Loucy (cell line): Measurements from ENCODE around the gene SMC1B.
"Not testable (repeated sequence)": the region's sequence is repeated elsewhere in the genome, so short reads cannot be mapped to it uniquely, and the experiment has no call there.

Source experiments
- H2AFZ ChIP-seq: fragments of 200-600 bp; sonication (generic); 2 replicates; pipeline ENCODE4 v1.6.0; 2016; ENCODE audit warnings: antibody characterized with exemption, mild to moderate bottlenecking, low read length, moderate library complexity
- H3F3A ChIP-seq: fragments of 200-600 bp; 2 replicates; pipeline ENCODE4 v1.6.0; 2016; ENCODE audit warnings: antibody characterized with exemption, low read depth, mild to moderate bottlenecking
- H3K27me3 ChIP-seq: fragments of 200-600 bp; sonication (generic); 2 replicates; pipeline ENCODE4 v1.6.1; 2014; ENCODE audit warnings: low read length, mild to moderate bottlenecking; ENCODE audit not compliant: insufficient read depth, poor library complexity, severe bottlenecking
- H3K36me3 ChIP-seq: fragments of 200-600 bp; sonication (generic); 2 replicates; pipeline ENCODE4 v1.6.1; 2016; ENCODE audit warnings: low read length; ENCODE audit not compliant: insufficient read depth
- H3K4me1 ChIP-seq: fragments of 200-600 bp; sonication (generic); 2 replicates; pipeline ENCODE4 v1.5.1; 2014; ENCODE audit warnings: low read length, mild to moderate bottlenecking; ENCODE audit not compliant: insufficient read depth, poor library complexity, severe bottlenecking
- H3K4me2 ChIP-seq: fragments of 200-600 bp; sonication (generic); 2 replicates; pipeline ENCODE4 v1.6.0; 2014; ENCODE audit warnings: antibody characterized with exemption, low read length, low read depth, mild to moderate bottlenecking; ENCODE audit not compliant: poor library complexity, severe bottlenecking
- H3K4me3 ChIP-seq: fragments of 200-600 bp; sonication (generic); 2 replicates; pipeline ENCODE4 v1.5.1; 2014; ENCODE audit warnings: low read length, mild to moderate bottlenecking, mixed read lengths; ENCODE audit not compliant: poor library complexity, severe bottlenecking
- H3K79me2 ChIP-seq: fragments of 200-600 bp; sonication (generic); 2 replicates; pipeline ENCODE4 v1.6.1; 2014; ENCODE audit warnings: low read length; ENCODE audit not compliant: insufficient read depth
- H3K9ac ChIP-seq: fragments of 200-600 bp; sonication (generic); 2 replicates; pipeline ENCODE4 v1.6.0; 2014; ENCODE audit warnings: mild to moderate bottlenecking, low read depth, low read length, moderate library complexity; ENCODE audit not compliant: poor library complexity, severe bottlenecking
- H3K9me2 ChIP-seq: fragments of 200-600 bp; sonication (generic); replicated peaks from 2 replicates; pipeline ENCODE4 v1.6.1; 2016; ENCODE audit warnings: low read depth, low read length, mixed read lengths
- H3K9me3 ChIP-seq: fragments of 200-600 bp; sonication (generic); 2 replicates; pipeline ENCODE4 v1.6.1; 2014; ENCODE audit warnings: mild to moderate bottlenecking, antibody characterized with exemption, low read length, low read depth; ENCODE audit not compliant: insufficient read depth
- H4K20me1 ChIP-seq: fragments of 200-600 bp; sonication (generic); 2 replicates; pipeline ENCODE4 v1.6.0; 2014; ENCODE audit warnings: antibody characterized with exemption, low read length, mild to moderate bottlenecking; ENCODE audit not compliant: insufficient read depth, poor library complexity, severe bottlenecking
- CTCF ChIP-seq: fragments of 200-600 bp; sonication (generic); conservative IDR thresholded peaks from 2 replicates; pipeline ENCODE4 v1.5.1; 2014; ENCODE audit warnings: mild to moderate bottlenecking, antibody characterized with exemption, low read length
- EZH2phosphoT487 ChIP-seq: fragments of 200-600 bp; IDR thresholded peaks from 2 replicates; pipeline ENCODE4 v1.6.1; 2018; ENCODE audit warnings: antibody characterized with exemption, mild to moderate bottlenecking, moderate library complexity, borderline replicate concordance

The SMC1B gene

GRCh38 chr22:45450921-45451651, 37.7 kb upstream of the SMC1B start:
- no peak overlapping the region for H2AFZ ChIP-seq

GRCh38 chr22:45450101-45450785, 36.8 kb upstream of the SMC1B start:
- TF ChIP-seq CTCF (no peak), EZH2phosphoT487 (no peak)

More at GRCh38 chr22:45450921-45451651, 37.7 kb upstream of the SMC1B start:
- TF ChIP-seq CTCF (no peak), EZH2phosphoT487 (no peak)
- Histone ChIP-seq H3K9ac (no peak overlapping the region), H3K9me3 (no peaks in the 10 kb centered on the region), H3K9me2 (no peaks in the 10 kb centered on the region), H3K27me3 (no peaks in the 10 kb centered on the region), H3K4me2 (no peak overlapping the region), H3K36me3 (no peaks in the 10 kb centered on the region), H4K20me1 (no peaks in the 10 kb centered on the region), H3F3A (no peaks in the 10 kb centered on the region), H3K4me1 (no peaks in the 10 kb centered on the region), H3K79me2 (no peaks in the 10 kb centered on the region), H3K4me3 (no peak overlapping the region)

GRCh38 chr22:45449442-45449841, 36.0 kb upstream of the SMC1B start:
- not testable (repeated sequence) for H3K4me3 ChIP-seq, H3K4me1 ChIP-seq, H3K9me2 ChIP-seq, H3K9me3 ChIP-seq, H2AFZ ChIP-seq, H3F3A ChIP-seq, H3K4me2 ChIP-seq, H3K36me3 ChIP-seq, H3K79me2 ChIP-seq, H4K20me1 ChIP-seq, H3K27me3 ChIP-seq, H3K9ac ChIP-seq

More at GRCh38 chr22:45450101-45450785, 36.8 kb upstream of the SMC1B start:
- H3K4me2 ChIP-seq, result no peak overlapping the region
- H3K27me3 ChIP-seq, result no peaks in the 10 kb centered on the region
- no peaks in the 10 kb centered on the region for H3K36me3 ChIP-seq
- no peaks in the 10 kb centered on the region for H3F3A ChIP-seq
- no peaks in the 10 kb centered on the region for H3K79me2 ChIP-seq
- H3K9me2 ChIP-seq, result no peaks in the 10 kb centered on the region
- no peaks in the 10 kb centered on the region for H4K20me1 ChIP-seq
- no peak overlapping the region for H2AFZ ChIP-seq
- no peaks in the 10 kb centered on the region for H3K9me3 ChIP-seq
- H3K4me1 ChIP-seq, result no peaks in the 10 kb centered on the region
- H3K4me3 ChIP-seq, result no peak overlapping the region
- no peak overlapping the region for H3K9ac ChIP-seq
